ENCODE measurements around the gene SEC24A.
A peak's percentile ranks its signal among the peaks of the same experiment; 100 is the strongest.
"Not testable (repeated sequence)": the region's sequence is repeated elsewhere in the genome, so short reads cannot be mapped to it uniquely, and the experiment has no call there.

SEC24A gene

DNA sequence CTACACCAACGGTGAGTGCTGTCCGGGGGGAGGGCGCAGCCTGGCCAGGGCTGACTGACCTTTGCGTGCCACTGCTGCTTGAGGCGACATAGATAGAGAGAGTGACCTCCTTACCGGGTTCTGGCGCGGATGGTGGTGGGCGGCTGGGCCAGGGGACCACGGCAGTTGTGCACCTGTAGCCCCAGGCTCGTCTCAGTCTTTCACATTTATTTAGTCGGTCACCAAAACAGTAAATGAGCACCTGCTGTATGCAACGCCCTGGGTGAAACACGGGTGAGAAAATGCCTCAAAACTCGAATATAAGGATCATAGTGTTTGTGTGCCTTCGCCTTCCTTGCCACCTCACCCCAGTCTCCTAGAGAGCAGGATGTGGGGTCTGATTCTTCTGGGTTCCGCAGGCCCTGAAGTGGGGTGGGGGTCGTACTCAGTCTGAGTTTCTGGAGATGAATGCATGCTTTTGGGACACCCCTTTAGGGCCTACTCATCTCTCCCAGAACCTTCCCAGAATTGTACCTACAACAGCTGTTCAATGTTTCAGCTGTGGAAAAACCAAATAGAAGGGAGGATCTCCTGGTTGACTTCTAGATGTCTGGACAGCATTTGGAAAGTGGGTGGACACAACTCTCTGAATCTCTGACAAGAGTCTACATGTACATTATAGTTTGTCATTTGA lies 714 bp downstream of the SEC24A start:
- DNase-seq: no peak

- not testable (repeated sequence) for DNase-seq
Observed at GRCh38 chr5:134650660-134651059, 2.1 kb downstream of the SEC24A start.

DNA sequence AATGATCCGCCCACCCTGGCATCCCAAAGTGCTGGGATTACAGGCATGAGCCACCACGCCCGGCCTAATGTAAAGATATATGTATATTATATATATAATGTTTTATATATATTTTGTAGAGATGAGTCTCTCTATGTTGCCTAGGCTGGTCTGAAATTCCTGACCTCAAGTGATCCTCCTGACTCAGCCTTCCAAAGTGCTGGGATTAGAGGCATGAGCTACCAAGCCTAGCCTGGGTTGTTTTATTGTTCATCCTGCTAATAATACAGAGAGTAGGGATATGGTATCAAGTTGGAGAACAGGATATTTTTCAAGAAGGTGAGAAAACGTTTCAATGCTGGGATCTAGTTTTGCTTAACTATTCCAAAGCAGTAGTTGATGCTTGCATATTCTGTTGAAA lies 2.9 kb downstream of the SEC24A start:
- DNase-seq: no peak

- DNase-seq: no peak
Observed at GRCh38 chr5:134656690-134657089, 8.1 kb downstream of the SEC24A start.

GRCh38 chr5:134659456-134659855 lies 10.9 kb downstream of the SEC24A start:
- no peak for DNase-seq

- DNase-seq: no peak
Observed at GRCh38 chr5:134659922-134660321, 11.3 kb downstream of the SEC24A start.

GRCh38 chr5:134662971-134663370 lies 14.4 kb downstream of the SEC24A start:
- DNase-seq: no peak

- no peak for DNase-seq
Observed at GRCh38 chr5:134664448-134664847, 15.9 kb downstream of the SEC24A start.

- DNase-seq: not testable (repeated sequence)
Observed at GRCh38 chr5:134673546-134673945, 25.0 kb downstream of the SEC24A start.

DNA sequence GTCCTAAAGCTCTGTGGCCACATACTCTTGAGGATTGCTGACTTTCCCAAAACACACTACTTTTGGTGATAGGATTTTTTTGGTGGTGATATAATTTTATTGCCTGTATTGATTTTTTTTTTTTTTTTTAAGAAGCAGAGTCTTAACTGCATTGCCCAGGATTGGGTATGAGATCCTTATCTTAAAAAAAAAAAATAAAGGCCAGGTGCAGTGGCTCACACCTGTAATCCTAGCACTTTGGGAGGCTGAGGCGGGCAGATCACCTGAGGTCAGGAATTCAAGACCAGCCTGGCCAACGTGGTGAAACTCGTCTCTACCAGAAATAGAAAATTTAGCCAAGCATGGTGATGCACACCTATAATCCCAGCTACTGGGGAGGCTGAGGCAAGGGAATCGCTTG lies 28.8 kb downstream of the SEC24A start:
- not testable (repeated sequence) for DNase-seq

DNA sequence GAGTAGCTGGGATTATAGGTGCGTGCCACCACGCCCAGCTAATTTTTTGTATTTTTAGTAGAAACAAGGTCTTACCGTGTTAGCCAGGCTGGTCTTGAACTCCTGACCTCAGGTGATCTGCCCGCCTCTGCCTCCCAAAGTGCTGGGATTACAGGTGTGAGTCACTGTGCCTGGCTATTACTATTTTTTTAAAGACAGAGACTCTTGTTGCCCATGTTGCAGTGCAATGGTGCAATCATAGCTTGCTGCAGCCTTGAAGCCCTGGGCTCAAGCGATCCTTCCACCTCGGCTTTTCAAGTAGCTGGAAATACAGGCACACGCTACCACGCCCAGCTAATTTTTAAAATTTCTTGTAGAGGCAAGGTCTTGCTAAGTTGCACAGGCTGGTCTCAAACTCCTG lies 41.6 kb downstream of the SEC24A start:
- not testable (repeated sequence) for DNase-seq

DNA sequence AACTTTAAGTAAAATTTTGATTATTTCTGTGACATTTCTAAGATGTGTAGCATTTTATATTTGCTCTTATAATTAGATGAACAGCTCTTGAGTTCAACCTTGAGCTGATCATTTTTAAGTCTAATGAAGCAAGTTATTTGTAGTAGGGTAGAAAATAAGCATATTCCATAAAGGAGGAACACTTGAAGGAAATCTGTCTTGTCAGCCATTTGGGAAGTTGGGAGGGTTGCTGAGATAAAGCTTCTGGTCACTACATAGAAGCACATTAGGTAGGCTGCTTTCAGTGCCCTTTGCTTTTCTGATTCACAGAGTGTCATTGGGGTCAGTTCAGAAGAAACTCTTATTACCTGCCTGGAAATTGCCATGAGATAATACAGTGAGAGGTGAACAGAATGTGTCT lies 44.1 kb downstream of the SEC24A start:
- DNase-seq: no peak

DNA sequence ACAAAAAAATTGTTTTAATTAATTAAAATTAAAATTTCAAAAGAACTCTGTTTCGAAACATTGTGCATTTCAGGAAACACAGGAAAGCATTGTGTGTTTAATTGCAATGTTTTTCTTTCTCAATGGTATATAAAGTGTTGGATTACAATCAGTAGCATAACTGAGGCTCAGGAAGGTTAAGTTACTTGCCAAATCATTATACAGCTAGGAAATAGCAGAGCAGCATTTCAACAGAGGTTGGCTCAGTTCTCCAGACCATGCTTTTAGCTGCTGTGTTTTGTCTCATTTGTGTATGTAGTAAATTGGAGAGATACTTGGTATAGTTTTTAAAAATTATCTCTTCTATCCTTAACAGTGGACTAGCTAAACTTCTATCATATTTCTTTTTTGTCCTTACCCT lies 59.7 kb downstream of the SEC24A start:
- no peak for DNase-seq

DNA sequence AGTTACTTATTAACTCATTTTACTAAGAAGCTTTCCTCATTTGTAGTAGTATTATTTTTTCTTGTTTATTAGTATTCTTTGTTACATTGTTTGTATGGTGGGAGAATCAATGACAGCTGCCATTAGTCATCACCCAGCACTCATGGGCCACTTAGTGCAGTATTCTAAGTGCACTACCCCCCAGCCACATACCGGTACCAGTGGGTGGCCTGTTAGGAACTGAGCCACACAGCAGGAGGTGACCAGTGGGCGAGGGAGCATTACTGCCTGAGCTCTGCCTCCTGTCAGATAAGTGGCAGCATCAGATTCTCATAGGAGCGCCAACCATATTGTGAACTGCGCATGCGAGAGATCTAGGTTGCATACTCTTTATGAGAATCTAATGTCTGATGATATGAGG lies 65.5 kb downstream of the SEC24A start:
- no peak for DNase-seq

DNA sequence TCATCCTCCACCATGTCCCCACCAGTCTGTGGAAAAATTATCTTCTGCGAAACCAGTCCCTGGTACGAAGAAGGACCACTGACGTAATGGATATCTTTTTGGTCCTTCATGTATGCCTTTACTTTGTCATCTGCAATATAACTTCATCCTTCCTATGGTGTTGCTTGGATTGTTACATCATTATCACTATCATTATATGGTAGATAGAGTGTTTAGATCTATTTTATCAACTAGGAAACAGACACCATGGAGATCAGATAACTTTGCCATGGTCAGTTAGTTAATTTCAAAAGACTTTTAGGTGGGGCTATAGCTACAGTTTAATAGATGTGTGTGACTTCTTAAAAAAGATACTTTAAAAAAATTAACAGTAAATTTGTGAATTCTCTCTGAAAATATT lies 66.0 kb downstream of the SEC24A start:
- DNase-seq: no peak

DNA sequence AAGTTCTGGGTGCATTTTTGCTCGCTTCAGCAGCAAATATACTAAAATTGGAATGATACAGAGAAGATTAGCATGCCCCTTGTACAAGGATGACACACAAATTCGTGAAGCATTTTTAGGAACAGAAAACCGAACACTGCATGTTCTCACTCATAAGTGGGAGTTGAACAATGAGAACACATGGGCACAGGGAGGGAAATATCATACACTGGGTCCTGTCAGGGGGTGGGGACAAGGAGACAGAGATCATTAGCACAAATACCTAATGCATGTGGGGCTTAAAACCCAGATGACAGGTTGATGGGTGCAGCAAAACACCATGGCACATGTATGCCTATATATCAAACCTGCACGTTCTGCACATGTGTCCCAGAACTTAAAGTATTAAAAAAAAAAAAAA lies 66.9 kb downstream of the SEC24A start:
- not testable (repeated sequence) for DNase-seq

DNA sequence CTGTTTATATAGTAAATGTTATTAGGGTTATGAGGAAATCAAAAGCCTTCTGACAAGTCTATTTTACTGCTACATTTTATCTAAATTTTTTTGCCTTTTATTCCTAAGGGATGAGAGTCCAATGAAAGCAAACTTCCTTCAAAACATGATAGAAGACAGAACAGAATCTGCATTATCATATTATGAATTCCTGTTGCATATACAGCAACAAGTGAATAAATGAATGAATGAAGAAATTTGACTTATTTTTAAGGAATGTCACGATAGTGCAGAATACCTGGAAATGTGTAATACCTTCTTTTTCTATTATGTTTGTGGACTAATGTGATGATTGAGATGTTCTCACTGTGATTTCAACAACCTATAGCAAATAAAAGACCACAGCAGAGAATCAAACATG lies 76.3 kb downstream of the SEC24A start:
- no peak for DNase-seq

DNA sequence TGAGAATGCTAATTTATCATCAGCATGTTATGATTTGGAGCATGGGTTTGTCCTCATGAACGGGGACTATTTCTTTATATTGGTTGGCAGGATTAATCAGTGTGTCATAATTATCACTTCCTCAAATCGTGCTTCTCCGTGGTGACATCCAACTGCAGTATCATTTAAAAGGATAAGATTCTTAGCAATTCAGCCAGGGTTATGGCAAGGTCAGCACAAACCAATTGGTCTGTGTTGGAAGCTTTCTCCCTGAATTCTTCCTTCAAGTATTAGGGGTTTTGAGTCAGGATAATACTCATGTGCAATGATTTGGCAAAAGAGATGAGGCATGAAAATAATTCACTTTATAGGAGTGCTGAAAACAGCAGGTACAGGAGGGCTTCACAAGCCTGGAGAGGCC lies 84.2 kb downstream of the SEC24A start:
- DNase-seq: no peak

DNA sequence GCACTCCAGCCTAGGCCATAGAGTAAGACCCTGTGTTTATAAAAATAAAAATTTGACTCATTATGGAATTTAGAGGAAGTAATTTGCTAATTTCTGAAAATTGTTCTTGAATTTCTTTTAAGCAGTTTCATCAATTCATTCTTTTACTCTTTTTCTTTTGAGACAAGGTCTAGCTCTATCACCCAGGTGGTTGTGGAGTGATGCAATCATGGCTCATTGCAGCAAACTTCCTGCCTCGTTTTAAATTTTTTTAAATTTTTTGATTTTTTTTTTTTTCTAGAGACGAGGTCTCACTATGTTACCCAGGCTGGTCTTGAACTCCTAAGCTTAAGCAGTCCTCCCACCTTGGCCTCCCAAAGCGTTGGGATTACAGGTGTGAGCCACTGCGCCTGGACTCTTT lies 86.7 kb downstream of the SEC24A start:
- no peak for DNase-seq

- no peak for DNase-seq
Observed at GRCh38 chr5:134736173-134736812, 87.7 kb downstream of the SEC24A start.

DNA sequence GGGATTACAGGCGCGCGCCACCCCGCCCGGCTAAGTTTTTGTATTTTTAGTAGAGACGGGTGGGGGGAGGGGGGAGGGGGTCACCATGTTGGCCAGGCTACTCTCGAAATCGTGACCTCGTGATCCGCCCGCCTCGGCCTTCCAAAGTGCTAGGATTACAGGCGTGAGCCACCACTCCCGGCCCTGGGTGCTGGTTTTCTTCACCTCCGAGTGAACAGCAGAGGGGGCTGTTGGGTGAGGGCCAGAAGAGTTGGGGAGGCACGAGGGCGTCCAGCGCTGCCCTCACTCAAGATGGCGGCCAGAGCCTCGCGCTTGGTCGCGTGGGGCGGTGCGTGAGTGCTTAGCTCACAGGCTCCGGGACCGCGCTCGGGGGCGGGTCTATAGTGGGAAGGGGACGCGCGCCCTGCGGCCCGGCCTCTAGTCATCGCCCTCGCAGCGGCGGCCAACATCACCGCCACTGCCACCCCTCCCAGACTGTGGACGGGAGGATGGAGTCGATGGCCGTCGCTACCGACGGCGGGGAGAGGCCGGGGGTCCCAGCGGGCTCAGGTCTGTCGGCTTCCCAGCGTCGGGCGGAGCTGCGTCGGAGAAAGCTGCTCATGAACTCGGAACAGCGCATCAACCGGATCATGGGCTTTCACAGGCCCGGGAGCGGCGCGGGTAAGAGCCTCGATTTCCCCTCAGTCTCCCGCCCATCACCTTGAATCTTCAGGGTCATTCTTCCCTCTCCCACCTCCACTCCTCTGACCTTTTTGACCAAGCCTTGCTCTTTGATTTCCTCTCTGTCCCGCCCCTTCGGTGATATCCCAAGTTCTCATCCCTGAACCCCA lies 89.8 kb downstream of the SEC24A start, which contains the start of gene CAMLG:
Gene CAMLG (plus strand): TSS at position 416 of the 830 bp plus-strand sequence. CDS start 73 bp downstream, at position 489.
- DNase-seq: peak; percentile 96

- no peak for DNase-seq
Observed at GRCh38 chr5:134738963-134739661, 90.5 kb downstream of the SEC24A start.

GRCh38 chr5:134741052-134741451 lies 92.5 kb downstream of the SEC24A start:
- DNase-seq: no peak

All from right kidney (tissue), 1 donor.